OCI-LY7 (cell line): ENCODE measurements around the gene CPA1. TPM values are rescaled to one million over a fixed set of nuclear protein-coding genes. Genes with fewer than 3 reads are reported as not detected.

Source experiments
- BruUV-seq: library from RNA; stranded (reverse); fragments of 400-500 nt; replicated peaks from 2 replicates; lab custom pipeline; 2021; lab: Mats Ljungman, UMichigan
- CTCF ChIA-PET: fragments of 300-600 bp; sonication (Branson Sonifier 250); formaldehyde crosslinking; loops from one replicate; lab custom pipeline; 2022; ENCODE audit warnings: antibody characterized with exemption; ENCODE audit not compliant: unreplicated experiment; lab: Charles Lee
- POLR2A ChIA-PET: fragments of 300-600 bp; sonication (Branson Sonifier 250); formaldehyde crosslinking; loops from one replicate; lab custom pipeline; 2022; ENCODE audit warnings: antibody characterized with exemption; lab: Charles Lee
- DNase-seq: peaks from one replicate; pipeline ENCODE4 v3.0.0-alpha.2; 2015; ENCODE audit warnings: low spot score
- H2AFZ ChIP-seq: fragments of 200-600 bp; sonication (generic), shearing (Covaris generic); 2 replicates; pipeline ENCODE4 v1.6.1; 2014; ENCODE audit warnings: mild to moderate bottlenecking, antibody characterized with exemption, low read length, moderate library complexity
- H3K27ac ChIP-seq: fragments of 200-600 bp; sonication (generic); 2 replicates; pipeline ENCODE4 v1.5.1; 2014; ENCODE audit warnings: mixed run types, low read depth, mild to moderate bottlenecking, moderate library complexity, low read length, inconsistent platforms; ENCODE audit not compliant: poor library complexity, severe bottlenecking
- H3K36me3 ChIP-seq: fragments of 200-600 bp; sonication (generic); 2 replicates; pipeline ENCODE4 v1.6.1; 2014; ENCODE audit warnings: mild to moderate bottlenecking, antibody characterized with exemption, low read length, moderate library complexity, mixed read lengths; ENCODE audit not compliant: insufficient read depth
- H3K4me1 ChIP-seq: fragments of 200-600 bp; sonication (generic); 2 replicates; pipeline ENCODE4 v1.5.1; 2014; ENCODE audit warnings: mild to moderate bottlenecking, low read length; ENCODE audit not compliant: insufficient read depth, poor library complexity, severe bottlenecking
- H3K4me2 ChIP-seq: fragments of 200-600 bp; sonication (generic); 2 replicates; pipeline ENCODE4 v1.6.1; 2014; ENCODE audit warnings: mild to moderate bottlenecking, low read length
- H3K4me3 ChIP-seq: fragments of 200-600 bp; sonication (generic); 2 replicates; pipeline ENCODE4 v1.5.1; 2014; ENCODE audit warnings: mild to moderate bottlenecking, low read depth, low read length; ENCODE audit not compliant: poor library complexity, severe bottlenecking
- H3K79me2 ChIP-seq: fragments of 200-600 bp; sonication (generic); 2 replicates; pipeline ENCODE4 v1.6.1; 2016; ENCODE audit warnings: low read depth, mild to moderate bottlenecking, low read length, moderate library complexity, mixed read lengths; ENCODE audit not compliant: insufficient read depth
- H3K9me2 ChIP-seq: fragments of 200-600 bp; sonication (generic); 2 replicates; pipeline ENCODE4 v1.6.1; 2016; ENCODE audit warnings: mild to moderate bottlenecking, low read length, mixed read lengths; ENCODE audit not compliant: insufficient read depth
- H3K9me3 ChIP-seq: fragments of 200-600 bp; sonication (generic); 2 replicates; pipeline ENCODE4 v1.6.1; 2014; ENCODE audit warnings: mild to moderate bottlenecking, mixed run types, low read length, mixed read lengths
- H4K20me1 ChIP-seq: fragments of 200-600 bp; sonication (generic); 2 replicates; pipeline ENCODE4 v1.6.1; 2014; ENCODE audit warnings: mild to moderate bottlenecking, antibody characterized with exemption, low read length, moderate library complexity, mixed read lengths; ENCODE audit not compliant: insufficient read depth
- CTCF ChIP-seq: fragments of 200-600 bp; sonication (generic); conservative IDR thresholded peaks from 2 replicates; pipeline ENCODE4 v1.5.1; 2014; ENCODE audit warnings: mild to moderate bottlenecking, antibody characterized with exemption, low read length, moderate library complexity, mixed read lengths
- EZH2phosphoT487 ChIP-seq: fragments of 200-600 bp; sonication (generic); IDR thresholded peaks from 2 replicates; pipeline ENCODE4 v1.6.1; 2018; ENCODE audit warnings: low read depth, borderline replicate concordance, mild to moderate bottlenecking, mixed run types, antibody characterized with exemption, low read length, moderate library complexity, mixed read lengths
- intact Hi-C: fragments of 100-400 bp; cut with micrococcal nuclease; formaldehyde crosslinking; loops from one replicate; pipeline ENCODE4 v1.10.0; 2022; ENCODE audit not compliant: unreplicated experiment
- total RNA-seq, 2 experiments: library from RNA; depleted of rRNA in 1 of 2; stranded (reverse); fragments of >200 nt in 1 of 2; shearing (Covaris generic) in 1 of 2; gene quantifications; 2 replicates each; pipeline ENCODE4 v1.2.3, GENCODE V29; 2014 to 2022

CPA1 gene
- total RNA-seq, 2 experiments from 2014 or later: not detected

GRCh38 chr7:130390486-130390885 lies 10.2 kb downstream of the CPA1 start:
- no peaks in the 10 kb centered on the region for H3K9me3 ChIP-seq
- BruUV-seq: no TSS peak
- H3K36me3 ChIP-seq: no peaks in the 10 kb centered on the region
- CTCF ChIA-PET: no interaction called here
- no peaks in the 10 kb centered on the region for H4K20me1 ChIP-seq
- no peak overlapping the region for H3K4me2 ChIP-seq
- TF ChIP-seq CTCF: no peak
- TF ChIP-seq EZH2phosphoT487: no peak
- POLR2A ChIA-PET: no interaction called here
- H3K4me3 ChIP-seq: no peak overlapping the region
- H3K9me2 ChIP-seq: no peaks in the 10 kb centered on the region
- no peak for DNase-seq
- intact Hi-C loops: no loop called here
- H2AFZ ChIP-seq: no peak overlapping the region
- no peak overlapping the region for H3K27ac ChIP-seq
- H3K79me2 ChIP-seq: no peaks in the 10 kb centered on the region
- H3K4me1 ChIP-seq: no peaks in the 10 kb centered on the region

DNA sequence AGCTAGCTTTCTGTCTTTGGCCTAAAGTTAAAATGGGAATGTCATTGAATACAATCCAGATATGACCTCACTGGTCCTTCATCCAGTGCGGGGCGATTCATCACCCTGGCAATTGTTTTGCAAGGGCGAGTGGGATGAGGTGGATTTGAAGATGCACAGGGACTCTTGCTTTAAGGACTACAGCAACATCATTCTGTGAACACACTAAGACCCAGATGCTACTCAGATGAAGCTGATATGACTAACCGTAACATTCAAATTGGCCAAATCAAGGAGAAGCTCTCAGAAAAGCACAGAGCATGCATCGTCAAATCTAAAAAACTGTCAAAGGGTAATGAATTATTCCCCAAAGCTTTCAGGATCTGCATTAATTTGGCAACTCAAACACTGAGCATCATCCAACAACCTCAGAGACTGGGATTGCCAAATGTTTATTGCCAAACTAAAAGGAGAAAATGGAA lies 12.8 kb downstream of the CPA1 start:
- Histone ChIP-seq H3K4me2 (no peak overlapping the region), H3K9me3 (no peaks in the 10 kb centered on the region), H4K20me1 (no peaks in the 10 kb centered on the region), H3K9me2 (no peaks in the 10 kb centered on the region), H3K4me1 (no peaks in the 10 kb centered on the region), H3K27ac (no peak overlapping the region), H3K4me3 (no peak overlapping the region), H2AFZ (no peak overlapping the region), H3K36me3 (no peaks in the 10 kb centered on the region), H3K79me2 (no peaks in the 10 kb centered on the region)
- POLR2A ChIA-PET: no interaction called here
- DNase-seq: no peak
- BruUV-seq: no TSS peak
- TF ChIP-seq EZH2phosphoT487: no peak
- no peak for TF ChIP-seq CTCF
- intact Hi-C loops: no loop called here
- CTCF ChIA-PET: interaction anchor here (0.8 kb wide), 1 partner anchor 10 kb away, joined by 3 read pairs; no protein-coding TSS in a partner anchor

GRCh38 chr7:130393841-130394411 lies 13.6 kb downstream of the CPA1 start:
- H3K4me2 ChIP-seq: no peak overlapping the region
- no peak overlapping the region for H3K27ac ChIP-seq
- no peaks in the 10 kb centered on the region for H3K9me2 ChIP-seq
- intact Hi-C loops: no loop called here
- BruUV-seq: no TSS peak
- ChIA-PET CTCF (no interaction called here), POLR2A (no interaction called here)
- DNase-seq: no peak
- no peak overlapping the region for H3K4me3 ChIP-seq
- TF ChIP-seq CTCF (no peak), EZH2phosphoT487 (no peak)
- H2AFZ ChIP-seq: no peak overlapping the region
- H3K79me2 ChIP-seq: no peaks in the 10 kb centered on the region
- H4K20me1 ChIP-seq: no peaks in the 10 kb centered on the region
- H3K36me3 ChIP-seq: no peaks in the 10 kb centered on the region
- H3K9me3 ChIP-seq: no peaks in the 10 kb centered on the region
- no peaks in the 10 kb centered on the region for H3K4me1 ChIP-seq
